NCI-H1694 treated with DMSO at 0.1 percent for 48 hours (cell line): Measurements from ENCODE around the gene MANBA.
"Not testable (repeated sequence)": the region's sequence is repeated elsewhere in the genome, so short reads cannot be mapped to it uniquely, and the experiment has no call there.

Experiments used
- DNase-seq: peaks from one replicate; lab custom pipeline; 2025; lab: John Stamatoyannopoulos, UW

Gene MANBA

DNA sequence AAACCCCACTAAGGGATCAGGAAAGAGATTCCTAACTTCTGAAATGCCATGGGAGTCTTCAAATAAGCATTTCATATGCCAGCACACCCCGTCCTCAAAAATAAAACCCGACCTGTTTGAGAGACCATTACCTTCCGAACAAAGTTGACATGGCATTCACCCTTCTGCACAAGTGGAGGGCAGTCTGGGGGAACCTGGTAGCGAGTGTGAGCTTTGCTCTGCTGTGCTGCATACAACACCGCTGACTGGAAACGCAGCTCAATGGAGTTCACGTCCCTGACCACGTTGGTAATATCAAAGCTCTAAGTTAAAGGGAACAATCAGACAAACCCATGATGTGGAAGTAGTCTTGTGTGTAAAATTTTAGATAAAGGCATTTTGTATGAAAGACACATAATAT, 38.0 kb downstream of the MANBA start:
- no peak for DNase-seq

DNA sequence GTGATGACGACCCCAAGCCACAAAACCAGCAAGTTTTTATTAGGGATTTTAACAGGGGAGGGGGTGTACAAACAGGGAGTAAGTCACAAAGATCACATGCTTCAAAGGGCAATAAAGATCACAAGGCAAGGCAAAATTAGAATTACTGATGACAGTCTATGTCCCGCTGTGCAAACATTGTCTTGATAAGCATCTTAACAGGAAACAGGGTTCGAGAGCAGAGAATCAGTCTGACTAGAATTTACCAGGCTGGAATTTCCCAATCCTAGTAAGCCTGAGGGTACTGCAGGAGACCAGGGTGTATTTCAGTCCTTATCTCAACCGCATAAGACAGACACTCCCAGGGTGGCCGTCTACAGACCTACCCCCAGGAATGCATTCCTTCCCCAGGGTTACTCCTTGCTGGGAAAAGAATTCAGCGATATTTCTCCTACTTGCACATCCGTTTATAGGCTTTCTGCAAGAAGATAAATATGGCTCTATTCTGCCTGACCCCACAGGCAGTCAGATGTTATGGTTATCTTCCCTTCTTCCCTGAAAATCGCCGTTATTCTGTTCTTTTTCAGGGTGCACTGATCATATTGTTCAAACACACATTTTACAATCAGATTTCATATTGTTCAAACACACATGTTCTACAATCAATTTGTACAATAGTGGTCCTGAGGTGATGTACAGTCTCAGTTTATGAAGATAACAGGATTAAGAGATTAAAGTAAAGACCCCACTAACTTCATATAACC, 41.8 kb downstream of the MANBA start:
- DNase-seq = not testable (repeated sequence)

DNA sequence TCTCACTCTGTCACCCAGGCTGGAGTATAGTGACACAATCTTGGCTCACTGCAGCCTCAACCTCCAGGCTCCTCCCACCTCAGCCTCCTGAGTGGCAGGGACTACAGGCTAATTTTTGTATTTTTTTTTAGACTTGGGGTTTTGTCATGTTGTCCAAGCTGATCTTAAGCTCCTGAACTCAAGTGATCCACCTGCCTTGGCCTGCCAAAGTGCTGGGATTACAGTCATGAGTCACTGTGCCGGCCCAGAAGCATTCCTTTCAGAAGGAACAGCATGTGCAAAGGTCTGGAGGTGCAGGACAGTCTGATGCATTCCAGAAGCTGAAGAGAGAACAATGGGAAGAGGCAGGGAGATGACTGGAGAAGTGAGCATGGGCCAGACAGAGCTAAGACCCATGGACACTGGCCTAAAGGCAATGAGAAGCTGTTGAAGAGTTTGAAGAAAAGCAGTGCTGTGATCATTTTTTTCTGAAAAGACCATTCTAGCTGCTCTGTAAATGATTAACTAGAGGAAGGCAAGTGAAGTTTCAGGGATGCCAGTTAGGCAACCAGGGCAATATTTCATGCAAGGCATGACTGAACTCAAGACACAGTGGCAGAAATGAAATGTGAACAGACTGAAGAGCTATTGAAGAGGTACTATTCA, 43.2 kb downstream of the MANBA start:
- no peak for DNase-seq

DNA sequence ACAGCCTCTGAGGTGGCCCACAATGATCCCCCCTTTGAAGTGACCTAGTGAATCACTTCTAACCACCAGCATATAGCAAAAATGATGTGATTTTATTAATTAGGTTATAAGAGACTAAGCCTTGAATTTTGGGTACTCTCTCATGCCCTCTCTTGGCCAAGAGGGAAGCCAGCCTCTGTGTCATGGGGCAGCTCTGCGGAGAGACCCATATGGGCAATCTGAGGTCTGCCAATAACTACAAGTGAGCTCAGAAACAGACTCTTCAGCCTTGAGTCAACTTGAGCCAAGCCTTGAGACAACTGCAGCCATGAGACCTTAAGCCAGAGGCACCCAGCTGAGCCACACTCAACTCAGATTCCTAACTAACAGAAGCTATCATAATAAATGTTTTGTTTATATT, 45.7 kb downstream of the MANBA start:
- no peak for DNase-seq

DNA sequence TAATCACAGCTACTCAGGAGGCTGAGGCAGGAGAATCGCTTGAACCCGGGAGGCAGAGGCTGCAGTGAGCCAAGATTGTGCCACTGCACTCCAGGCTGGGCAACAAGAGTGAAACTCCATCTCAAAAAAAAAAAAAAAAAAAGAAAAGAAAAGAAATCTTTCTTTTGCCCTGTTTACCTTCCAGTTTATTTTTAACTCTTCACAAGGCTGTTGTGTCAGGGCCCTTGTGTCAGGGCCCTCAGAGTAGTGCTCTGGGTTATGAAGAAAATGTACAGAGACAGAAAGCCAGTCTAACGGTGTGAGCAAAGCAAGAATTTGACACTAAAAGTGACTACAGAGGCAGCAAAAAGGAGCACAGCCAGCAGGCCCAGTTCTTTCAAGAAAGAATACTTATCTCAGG, 47.0 kb downstream of the MANBA start:
- not testable (repeated sequence) for DNase-seq

DNA sequence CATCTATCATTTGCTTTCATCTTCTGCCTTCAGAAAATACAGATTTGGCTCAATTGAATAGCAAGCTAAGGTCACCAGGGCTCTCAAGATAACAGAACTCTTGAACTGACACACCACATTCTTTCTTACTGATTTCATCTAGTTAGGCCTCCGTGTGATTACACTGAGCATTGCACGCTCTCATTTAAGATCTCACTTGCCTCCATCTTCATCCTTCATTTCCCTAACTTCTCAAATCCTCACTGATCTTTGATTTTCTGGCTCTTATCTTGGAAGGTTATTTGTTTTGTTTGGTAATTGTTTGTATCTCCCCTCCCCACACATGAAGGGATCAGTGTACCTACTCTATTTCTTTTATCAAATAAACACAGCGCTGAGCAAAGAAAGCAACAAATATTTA, 47.7 kb downstream of the MANBA start:
- DNase-seq = no peak

DNA sequence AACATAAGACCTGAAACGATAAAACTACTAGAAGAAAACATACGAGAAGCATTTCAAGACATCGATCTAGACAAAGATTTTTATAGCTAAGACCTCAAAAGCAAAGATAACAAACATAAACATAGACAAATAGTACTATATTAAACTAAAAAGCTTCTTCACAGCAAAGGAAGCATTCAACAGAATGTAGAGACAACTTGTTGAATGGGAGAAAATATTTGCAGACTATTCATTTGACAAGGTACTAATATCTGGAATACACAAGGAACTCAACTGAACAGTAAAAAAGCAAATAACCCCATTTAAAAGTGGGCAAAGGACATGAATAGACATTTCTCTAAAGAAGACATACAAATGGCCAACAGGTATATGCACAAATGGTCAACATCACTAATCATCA, 49.8 kb downstream of the MANBA start:
- DNase-seq = no peak

DNA sequence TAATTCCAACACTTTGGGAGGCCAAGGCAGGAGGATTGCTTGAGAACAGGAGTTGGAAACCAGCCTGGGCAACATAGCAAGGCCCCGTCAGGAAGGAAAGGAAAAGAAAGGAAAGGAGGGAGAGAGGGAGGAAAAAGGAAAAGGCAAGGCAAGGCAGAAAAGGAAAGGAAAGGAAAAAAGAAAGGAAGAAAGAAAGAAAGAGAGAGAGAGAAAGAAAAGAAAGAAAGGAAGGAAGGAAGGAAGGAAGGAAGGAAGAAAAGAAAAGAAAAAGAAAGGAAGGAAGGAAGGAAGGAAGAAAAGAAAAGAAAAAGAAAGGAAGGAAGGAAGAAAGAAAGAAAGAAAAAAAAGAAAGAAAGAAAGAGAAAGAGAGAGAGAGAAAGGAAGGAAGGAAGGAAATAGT, 51.7 kb downstream of the MANBA start:
- not testable (repeated sequence) for DNase-seq

DNA sequence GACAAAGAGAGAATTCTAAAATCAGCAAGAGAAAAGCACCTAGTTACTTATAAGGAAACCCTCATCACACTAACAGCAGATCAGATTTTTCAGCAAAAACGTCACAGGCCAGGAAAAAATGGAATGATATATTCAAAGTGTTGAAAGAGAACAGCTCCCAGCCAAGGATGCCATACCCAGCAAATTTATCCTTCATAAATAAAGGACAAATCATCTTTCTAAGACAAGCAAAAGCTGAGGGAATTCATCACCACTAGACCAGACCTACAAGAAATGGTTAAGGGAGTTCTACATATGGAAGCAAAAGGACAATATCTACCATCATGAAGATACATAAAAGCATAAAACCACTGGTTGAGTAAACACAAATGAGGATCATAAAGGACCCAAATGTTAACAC, 53.6 kb downstream of the MANBA start:
- DNase-seq = no peak

DNA sequence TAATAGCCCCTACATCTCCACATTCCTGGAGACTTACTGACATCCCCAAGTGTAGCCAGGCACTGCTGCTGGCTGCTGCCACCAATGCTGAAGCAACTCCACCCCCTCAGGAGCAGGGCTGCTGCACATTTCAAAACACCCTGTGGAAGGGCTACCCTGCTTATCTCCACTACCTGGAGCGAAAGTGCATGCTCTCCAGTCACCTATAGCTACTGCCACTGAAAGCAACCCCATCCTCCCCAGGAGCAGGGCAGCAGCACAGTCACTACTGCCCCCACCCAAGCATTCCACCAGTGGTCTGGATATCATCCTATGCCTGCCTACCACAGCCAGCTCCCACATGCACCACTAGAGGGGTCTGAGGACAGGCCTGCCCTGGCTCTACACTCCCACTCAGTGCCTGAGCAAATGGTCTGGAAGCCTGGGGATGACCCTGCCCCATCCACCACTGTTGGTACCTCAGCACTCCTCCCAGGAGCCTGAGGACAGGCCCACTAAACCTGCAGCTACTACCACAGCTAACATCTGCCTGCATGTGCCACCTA, 55.3 kb downstream of the MANBA start:
- DNase-seq = no peak

DNA sequence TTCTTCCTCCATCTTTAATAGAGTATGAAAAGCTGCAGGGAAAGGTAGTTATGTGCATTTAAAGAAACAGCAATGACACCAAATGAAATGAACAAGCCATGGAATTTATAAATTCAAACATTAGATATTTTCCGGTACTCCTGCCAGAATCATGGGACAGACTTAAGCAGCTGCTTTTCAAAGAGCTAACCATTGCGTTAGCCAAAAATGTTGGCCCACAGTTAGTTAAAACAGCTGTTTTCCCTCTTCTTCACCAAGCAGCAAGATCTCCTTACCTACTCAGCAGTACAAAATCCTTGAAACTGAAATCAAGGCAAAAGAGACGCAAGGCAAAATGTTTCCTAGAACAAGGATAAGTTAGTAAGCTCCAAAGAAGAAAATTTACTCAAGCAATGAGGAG, 64.0 kb downstream of the MANBA start:
- DNase-seq = no peak

DNA sequence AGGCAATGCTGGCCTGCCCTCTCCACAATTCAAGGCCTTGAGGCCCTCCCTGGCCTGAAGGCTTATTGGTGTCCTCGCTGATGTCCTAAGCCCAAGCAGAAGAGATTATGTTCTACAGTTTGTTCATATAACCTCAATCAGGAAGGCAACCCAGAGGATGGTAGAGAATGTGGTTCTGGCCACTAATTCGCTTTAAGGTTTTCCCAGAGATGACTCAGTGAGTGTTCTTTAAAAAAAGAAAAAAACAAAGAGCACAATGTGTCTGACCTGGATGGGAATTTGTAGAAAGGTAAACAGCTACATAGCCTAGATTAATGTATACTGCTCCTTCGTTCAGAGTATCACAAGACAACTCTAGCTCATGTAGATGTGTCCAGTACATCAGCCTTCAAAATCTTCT, 66.0 kb downstream of the MANBA start:
- DNase-seq = no peak

DNA sequence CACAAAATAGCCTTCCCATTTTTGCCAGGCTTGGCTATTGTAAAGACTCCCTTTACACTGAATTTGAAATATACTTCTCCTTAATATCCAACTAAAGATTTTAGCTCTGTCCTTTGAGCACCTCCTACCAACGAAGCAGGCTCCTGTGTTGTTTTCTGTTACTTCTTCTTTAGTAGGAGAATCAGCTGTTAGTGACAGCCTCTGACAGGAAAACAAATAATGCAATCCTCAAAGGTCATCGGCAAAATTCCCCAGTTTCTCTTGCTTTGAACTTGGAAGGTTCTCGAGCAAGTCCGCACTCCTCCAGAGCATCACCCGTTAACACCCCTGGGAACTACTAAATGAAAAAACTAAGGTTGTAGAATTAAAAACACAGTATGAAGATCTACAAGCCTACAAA, 66.9 kb downstream of the MANBA start:
- DNase-seq = no peak

DNA sequence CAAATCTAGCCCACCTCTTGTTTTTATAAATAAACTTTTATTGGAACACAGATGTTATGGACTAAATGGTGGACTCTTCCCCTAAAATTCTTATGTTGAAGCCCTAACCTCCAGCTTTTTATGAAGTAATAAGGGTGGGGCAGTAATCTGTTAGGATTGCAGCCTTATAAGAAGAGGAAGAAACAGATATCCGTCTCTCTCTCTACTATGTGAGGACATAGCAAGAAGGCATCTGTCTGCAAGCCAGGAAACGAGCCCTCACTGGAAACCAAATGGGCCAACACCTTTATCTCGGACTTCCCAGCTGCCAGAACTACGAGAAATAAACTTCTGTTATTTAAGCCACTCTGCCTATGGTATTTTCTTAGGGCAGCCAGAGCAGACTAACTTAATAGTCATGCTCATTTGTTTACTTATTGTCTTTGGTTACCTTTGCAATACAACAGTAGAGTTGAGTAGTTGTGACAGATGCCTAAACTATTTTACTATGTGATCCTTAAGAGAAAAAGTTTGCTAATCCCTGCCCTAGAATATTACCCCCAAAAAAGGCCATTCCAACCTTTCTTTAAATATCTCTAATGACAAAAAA, 67.4 kb downstream of the MANBA start:
- no peak for DNase-seq

DNA sequence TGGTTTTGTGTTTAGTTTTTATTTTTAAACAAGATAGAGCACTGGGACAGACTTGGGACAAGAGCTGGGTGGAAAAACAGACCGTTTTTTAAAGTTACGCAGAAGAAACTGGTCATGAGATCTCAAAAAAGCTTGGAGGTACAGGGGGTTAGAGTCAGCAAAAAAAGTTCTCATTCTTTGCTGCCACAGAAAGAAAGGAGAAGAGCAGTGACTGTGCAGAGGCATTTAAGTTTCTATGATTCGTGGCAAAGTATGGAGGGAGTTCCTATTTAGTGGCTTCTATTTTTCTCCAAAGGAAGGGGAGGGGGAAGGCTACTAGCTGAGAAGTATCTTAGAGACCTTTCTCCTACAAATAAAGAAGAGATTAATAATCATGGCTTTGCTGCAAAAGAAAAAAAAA, 68.3 kb downstream of the MANBA start:
- DNase-seq = no peak

DNA sequence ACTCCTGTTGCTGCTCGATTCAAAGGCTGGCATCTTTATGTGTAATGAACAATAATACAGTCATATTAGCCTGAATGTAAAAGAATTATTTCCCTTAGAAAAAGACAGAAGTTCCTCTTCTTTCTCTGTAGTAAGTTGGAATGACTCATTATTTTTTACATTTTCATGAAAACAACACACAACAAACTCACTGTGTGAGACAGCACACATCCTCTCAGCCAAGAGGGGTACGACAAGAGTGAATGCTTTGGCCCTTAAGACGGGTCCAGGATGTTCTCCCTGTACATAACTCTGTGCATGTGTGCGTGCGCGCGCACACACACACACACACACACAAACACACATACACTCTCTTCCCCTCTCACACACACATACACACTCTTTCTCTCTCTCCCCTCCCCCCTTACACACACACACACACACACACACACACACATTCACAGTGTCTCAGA, 72.8 kb downstream of the MANBA start:
- no peak for DNase-seq

DNA sequence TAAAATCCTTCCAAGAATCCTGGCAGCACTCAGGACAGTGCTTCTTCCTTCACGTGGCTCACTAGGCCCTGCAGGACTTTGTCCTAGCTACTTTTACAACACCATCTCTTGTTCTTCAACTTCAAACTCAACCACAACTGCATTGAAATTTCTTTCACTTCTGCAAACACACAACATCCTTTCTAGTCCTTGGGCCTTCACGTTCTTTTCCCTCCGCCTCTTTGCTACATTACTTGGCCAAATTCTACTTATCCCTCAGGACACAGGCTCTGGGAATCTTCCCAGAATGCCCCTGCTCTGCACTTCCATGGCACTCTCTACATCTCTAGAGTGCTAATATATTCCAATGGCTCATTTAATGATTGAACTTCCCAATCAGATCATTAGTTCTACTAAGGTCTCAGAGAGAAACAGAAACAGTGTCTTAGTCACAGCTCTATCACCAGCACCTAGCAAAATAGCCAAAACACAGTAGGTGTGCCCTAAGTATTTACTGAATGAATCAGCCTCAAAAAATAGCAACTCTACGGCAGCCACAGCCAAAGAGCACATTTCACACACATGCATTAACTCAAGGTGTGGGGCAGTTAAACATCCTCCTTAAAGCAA, 73.3 kb downstream of the MANBA start:
- DNase-seq = no peak

DNA sequence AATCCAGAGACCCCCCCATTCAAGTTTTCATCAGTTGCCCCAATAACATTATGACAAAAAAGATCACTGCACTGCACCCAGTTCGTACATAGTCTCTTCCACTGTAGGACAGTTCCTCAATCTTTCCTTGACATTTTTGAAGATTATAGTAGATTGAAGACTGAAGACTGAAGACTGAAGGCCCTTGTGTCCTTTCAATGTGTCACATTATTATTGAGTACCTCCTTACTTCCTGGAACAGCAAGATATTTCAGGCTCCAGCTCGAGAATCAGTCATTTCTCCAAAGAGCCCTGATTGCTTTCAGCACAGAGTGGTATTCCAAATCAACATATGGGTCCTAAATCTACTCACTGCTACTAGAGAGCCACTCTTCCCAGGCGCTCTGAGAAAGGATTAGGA, 75.0 kb downstream of the MANBA start:
- DNase-seq = no peak

DNA sequence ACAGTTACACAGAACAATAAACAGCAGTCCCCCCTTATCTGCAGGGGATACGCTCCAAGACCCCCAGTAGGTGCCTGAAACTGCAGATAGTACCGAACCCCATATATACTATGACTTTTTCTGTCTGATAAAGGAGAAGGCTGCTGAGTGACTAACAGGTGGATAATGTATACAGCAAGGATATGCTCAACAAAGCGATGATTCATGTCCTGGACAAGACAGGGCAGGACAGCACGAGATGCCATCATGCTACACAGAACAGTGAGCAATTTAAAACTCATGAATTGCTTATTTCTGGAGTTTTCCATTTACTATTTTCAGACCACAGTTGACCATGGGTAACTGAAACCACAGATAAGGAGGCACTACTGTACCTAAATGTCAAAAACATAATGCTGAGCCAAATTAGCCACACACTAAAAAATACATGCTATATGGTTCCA, 76.1 kb downstream of the MANBA start:
- DNase-seq = no peak

DNA sequence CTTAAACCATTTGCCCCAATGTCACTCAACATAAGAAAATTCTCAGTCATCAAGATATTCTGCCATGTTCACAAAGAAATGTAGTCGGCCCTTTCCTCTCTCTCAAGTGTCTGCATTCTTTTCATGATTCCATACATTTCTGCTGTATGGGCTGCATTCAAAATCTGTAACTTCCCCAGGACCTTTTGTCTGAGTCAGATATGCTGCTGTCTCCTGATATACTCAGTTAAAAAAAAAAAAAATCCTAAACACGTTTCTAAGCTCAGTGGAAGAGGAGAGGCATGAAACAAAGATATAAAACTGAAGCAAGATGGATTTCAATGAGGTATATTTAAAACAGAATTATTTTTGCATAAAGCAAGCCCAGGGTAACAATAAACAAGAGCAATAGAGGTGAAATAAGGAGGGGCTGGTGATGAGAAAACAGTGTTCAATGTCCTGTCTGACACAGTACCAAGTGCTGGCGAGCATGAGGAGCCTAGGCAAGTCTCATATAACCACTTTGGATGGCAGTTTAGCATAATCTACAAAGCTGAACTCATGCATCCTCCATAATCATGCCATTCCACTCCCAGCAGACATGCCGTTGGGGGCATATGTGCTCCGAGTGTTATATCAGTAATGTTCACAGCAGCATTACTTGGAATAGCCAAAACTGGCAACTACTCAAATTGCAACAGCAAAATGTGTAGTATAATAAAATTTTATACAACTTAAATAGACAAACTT, 76.7 kb downstream of the MANBA start:
- DNase-seq = no peak

DNA sequence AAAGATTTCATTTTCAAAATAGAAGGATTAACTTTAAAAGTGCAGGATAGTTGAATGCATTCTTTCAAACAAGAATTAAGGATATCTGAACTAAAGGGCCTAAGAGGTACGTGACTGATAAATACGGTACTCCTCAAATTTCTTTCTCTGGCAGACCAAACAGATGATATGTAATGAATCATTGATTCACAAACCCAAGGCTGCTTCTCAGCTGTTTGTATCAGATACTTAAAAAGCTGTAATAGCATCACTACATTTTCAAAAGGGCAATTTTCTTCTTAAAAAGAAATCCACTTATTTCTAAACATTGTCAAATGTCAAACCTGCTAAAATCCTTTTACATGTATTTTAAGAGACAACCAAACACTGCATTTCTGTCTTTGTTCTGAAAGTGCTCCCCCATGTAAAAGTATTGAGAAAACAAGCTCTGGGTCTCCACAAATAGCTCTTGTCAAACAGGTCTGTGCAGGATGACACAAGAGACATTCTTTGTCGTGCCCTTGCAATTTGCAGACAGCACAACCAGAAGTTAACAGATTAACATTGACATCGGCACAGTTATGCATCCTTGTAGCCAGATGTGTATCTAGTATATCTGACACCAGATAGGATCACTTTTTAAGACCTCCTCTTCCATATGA, 82.0 kb downstream of the MANBA start:
- DNase-seq = no peak

DNA sequence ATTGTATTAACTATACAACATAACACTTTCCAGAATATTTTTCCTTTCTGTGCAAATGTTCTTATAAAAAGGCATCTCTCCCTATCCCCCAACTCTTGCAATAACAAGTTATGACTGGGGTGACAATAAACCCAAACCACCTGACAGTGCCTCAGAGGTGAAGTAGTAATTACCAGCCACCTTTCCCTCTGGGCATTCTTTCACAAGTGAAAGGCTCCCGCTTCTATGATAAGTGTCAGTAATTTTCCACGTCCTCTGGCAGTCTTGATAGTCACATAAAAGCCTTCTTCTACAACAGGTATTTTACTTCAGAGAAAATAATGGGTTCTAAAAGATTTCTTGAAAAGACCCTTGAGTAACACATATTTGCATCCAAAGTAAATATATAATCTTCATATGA, 82.7 kb downstream of the MANBA start:
- DNase-seq = no peak
